GM12878 (cell line): ENCODE results near the gene CD164. TPM values are rescaled to one million over a fixed set of nuclear protein-coding genes. Genes with fewer than 3 reads are reported as not detected.

Experiments
- ATF7 ChIP-seq: fragments of 450-650 bp; IDR thresholded peaks from 2 replicates; pipeline ENCODE4 v1.6.1; 2016; ENCODE audit warnings: low read depth, mild to moderate bottlenecking
- CBFB ChIP-seq: IDR thresholded peaks from 2 replicates; pipeline ENCODE4 v1.6.1; 2016; ENCODE audit warnings: antibody characterized with exemption, low read depth
- CBX3 ChIP-seq: fragments of 200-600 bp; sonication (generic); IDR thresholded peaks from 2 replicates; pipeline ENCODE4 v1.6.1; 2016; ENCODE audit warnings: low read depth, borderline replicate concordance
- EGR1 ChIP-seq, 2 experiments: IDR thresholded peaks; 1 replicate in 1 of 2; 2 replicates in 1 of 2; pipeline ENCODE4 v1.6.1; 2011 to 2012; ENCODE audit warnings: low read depth in 2 of 2, low read length in 2 of 2, borderline replicate concordance in 1 of 2, mild to moderate bottlenecking in 1 of 2, moderate library complexity in 1 of 2
- ETV6 ChIP-seq, 2 experiments: fragments of 450-650 bp in 1 of 2; IDR thresholded peaks in 1 of 2; conservative IDR thresholded peaks in 1 of 2; 2 replicates each; pipeline ENCODE4 v1.6.1; 2014; ENCODE audit warnings: antibody characterized with exemption in 1 of 2, borderline replicate concordance in 1 of 2, low read depth in 1 of 2, mild to moderate bottlenecking in 1 of 2, moderate library complexity in 1 of 2
- FOS ChIP-seq: IDR thresholded peaks from 3 replicates; pipeline ENCODE4 v1.6.1; 2011; ENCODE audit warnings: borderline replicate concordance; ENCODE audit not compliant: insufficient read length; ENCODE audit errors: extremely low read depth
- IKZF1 ChIP-seq: fragments of 450-650 bp; conservative IDR thresholded peaks from 2 replicates; pipeline ENCODE4 v1.6.1; 2017; ENCODE audit warnings: antibody characterized with exemption, mild to moderate bottlenecking
- IRF4 ChIP-seq: IDR thresholded peaks from 2 replicates; pipeline ENCODE4 v1.6.1; 2011; ENCODE audit warnings: low read depth, low read length
- KDM1A ChIP-seq: fragments of 200-600 bp; sonication (generic); IDR thresholded peaks from 2 replicates; pipeline ENCODE4 v1.6.1; 2016; ENCODE audit warnings: borderline replicate concordance
- MTA2 ChIP-seq: fragments of 450-650 bp; IDR thresholded peaks from 2 replicates; pipeline ENCODE4 v1.6.1; 2016; ENCODE audit warnings: low read depth, mild to moderate bottlenecking, moderate library complexity
- MXI1 ChIP-seq: fragments of 150-350 bp; IDR thresholded peaks from 2 replicates; pipeline ENCODE4 v1.6.1; 2011; ENCODE audit warnings: low read depth, mild to moderate bottlenecking, inconsistent platforms, low read length, improper control_type of control experiment
- MYB ChIP-seq: fragments of 150-350 bp; IDR thresholded peaks from 2 replicates; pipeline ENCODE4 v1.6.1; 2014; ENCODE audit warnings: mild to moderate bottlenecking, low read depth, low read length, borderline replicate concordance
- POLR2AphosphoS2 ChIP-seq: IDR thresholded peaks from 2 replicates; pipeline ENCODE4 v1.6.1; 2011; ENCODE audit warnings: low read depth, mild to moderate bottlenecking, low read length, improper control_type of control experiment, moderate library complexity
- POU2F2 ChIP-seq: IDR thresholded peaks from 3 replicates; pipeline ENCODE4 v1.6.1; 2011; ENCODE audit warnings: low read depth, mild to moderate bottlenecking, low read length, borderline replicate concordance
- RAD51 ChIP-seq: fragments of 450-650 bp; IDR thresholded peaks from 2 replicates; pipeline ENCODE4 v1.6.1; 2016; ENCODE audit warnings: moderate library complexity, mild to moderate bottlenecking, inconsistent platforms
- SMAD5 ChIP-seq: IDR thresholded peaks from 2 replicates; pipeline ENCODE4 v1.6.1; 2016; ENCODE audit warnings: antibody characterized with exemption, low read depth
- SMARCA5 ChIP-seq: fragments of 450-650 bp; IDR thresholded peaks from 2 replicates; pipeline ENCODE4 v1.6.1; 2017; ENCODE audit warnings: mild to moderate bottlenecking
- SP1 ChIP-seq: IDR thresholded peaks from one replicate; pipeline ENCODE4 v1.6.1; 2011; ENCODE audit warnings: low read depth, low read length
- TARDBP ChIP-seq: IDR thresholded peaks from 2 replicates; pipeline ENCODE4 v1.6.1; 2016; ENCODE audit warnings: borderline replicate concordance
- TCF3 ChIP-seq: IDR thresholded peaks from 2 replicates; pipeline ENCODE4 v1.6.1; 2012; ENCODE audit warnings: low read depth, mild to moderate bottlenecking, low read length, borderline replicate concordance; ENCODE audit not compliant: insufficient read depth
- WRNIP1 ChIP-seq: IDR thresholded peaks from 2 replicates; pipeline ENCODE4 v1.6.1; 2011; ENCODE audit warnings: low read depth, low read length, improper control_type of control experiment, borderline replicate concordance
- ZNF384 ChIP-seq: IDR thresholded peaks from 2 replicates; pipeline ENCODE4 v1.6.1; 2012; ENCODE audit warnings: low read depth, mild to moderate bottlenecking, low read length, improper control_type of control experiment, borderline replicate concordance
- polyA plus RNA-seq, 11 experiments: library from polyadenylated mRNA; depleted of rRNA in 4 of 11; unstranded in 6 of 11; stranded (reverse) in 5 of 11; fragments of >200 nt; fragmentation: Nextera tagmentation in 4 of 11; fragmentation: Illumina TruSeq in 1 of 11; extraction: Ambion mirVana in 4 of 11; extraction: Trizol in 1 of 11; gene quantifications; 1 replicate in 1 of 11; 2 replicates in 10 of 11; pipeline versions ENCODE4 v1.2.1 to v1.2.3, GENCODE V29; 2011 to 2016; ENCODE audit warnings: inconsistent platforms in 2 of 11, missing spikeins in 2 of 11, low read depth in 1 of 11
- total RNA-seq, 4 experiments: library from RNA; depleted of rRNA in 3 of 4; stranded (reverse); fragments of >200 nt in 3 of 4; fragmentation: Illumina TruSeq in 1 of 4; extraction: Trizol in 1 of 4; gene quantifications; 2 replicates each; pipeline versions ENCODE4 v1.2.1 to v1.2.3, GENCODE V29; 2013 to 2021
- TF ChIP-seq, protein P1 (sequence below): fragments of 450-650 bp; IDR thresholded peaks from 2 replicates; pipeline ENCODE4 v1.6.1; 2017; ENCODE audit warnings: low read depth, mild to moderate bottlenecking, moderate library complexity
- TF ChIP-seq, protein P2 (sequence below): IDR thresholded peaks from 2 replicates; pipeline ENCODE4 v1.6.1; 2012; ENCODE audit warnings: low read length, inconsistent platforms
- TF ChIP-seq, protein P3 (sequence below): IDR thresholded peaks from 2 replicates; pipeline ENCODE4 v1.6.1; 2012; ENCODE audit warnings: low read depth, low read length, improper control_type of control experiment
- TF ChIP-seq, protein P4 (sequence below): fragments of 150-350 bp; IDR thresholded peaks from 2 replicates; pipeline ENCODE4 v1.6.1; 2016; ENCODE audit warnings: low read depth, low read length

Gene CD164
- total and polyA plus RNA-seq, 10 of the 15 experiments (the other 5 are each of a cell fraction or from before 2014, with no cell fraction given) = 145 to 447 (median 211) TPM

DNA sequence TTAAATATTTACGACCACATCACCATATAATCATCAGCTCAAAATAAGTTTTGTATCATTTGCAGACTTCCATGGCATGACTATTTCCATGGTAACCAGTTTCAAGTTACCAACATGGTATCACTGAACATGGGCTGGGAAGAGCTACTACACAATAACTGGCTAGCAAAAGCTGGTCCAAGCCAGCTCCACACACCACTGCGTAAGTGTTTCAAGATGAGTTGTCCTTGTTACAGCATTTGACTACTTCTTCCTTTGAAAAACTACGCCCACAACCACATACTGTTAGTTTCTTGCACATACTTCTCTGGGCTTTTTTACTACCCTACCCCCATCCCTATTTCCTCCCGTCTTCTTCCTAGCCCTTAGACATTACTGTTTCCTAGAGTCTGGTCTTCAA is 8.5 kb downstream of the CD164 start (continued):
- TF ChIP-seq WRNIP1 (no peak), SMARCA5 (no peak), MTA2 (peak; percentile 70; the same call in 1 of the 2 replicates), SP1 (no peak), CBFB (no peak; the same call in none of the 2 replicates), MYB (no peak), ETV6 (conservative IDR thresholded peaks at IDR 0.05 in 1 of 2, IDR thresholded peaks at IDR 0.05 in 1 of 2; ENCODE audit: borderline replicate concordance in 1 of 2, low read depth in 1 of 2) (peak in 1 of 2 experiments; percentile 89; a peak in 2 of 4 replicates), EGR1 (IDR thresholded peaks at IDR 0.05; ENCODE audit: borderline replicate concordance in 1 of 2, low read depth in 2 of 2, low read length in 2 of 2) (no peak), MXI1 (no peak), SMAD5 (no peak), ATF7 (peak; percentile 85), TARDBP (no peak), ZNF384 (no peak), POLR2AphosphoS2 (no peak), RAD51 (no peak), IKZF1 (peak; percentile 76), IRF4 (peak; percentile 86), FOS (no peak), POU2F2 (peak; percentile 62; the same call in 1 of the 3 replicates), CBX3 (no peak), TCF3 (no peak), KDM1A (no peak)
- TF ChIP-seq, protein P1, sequence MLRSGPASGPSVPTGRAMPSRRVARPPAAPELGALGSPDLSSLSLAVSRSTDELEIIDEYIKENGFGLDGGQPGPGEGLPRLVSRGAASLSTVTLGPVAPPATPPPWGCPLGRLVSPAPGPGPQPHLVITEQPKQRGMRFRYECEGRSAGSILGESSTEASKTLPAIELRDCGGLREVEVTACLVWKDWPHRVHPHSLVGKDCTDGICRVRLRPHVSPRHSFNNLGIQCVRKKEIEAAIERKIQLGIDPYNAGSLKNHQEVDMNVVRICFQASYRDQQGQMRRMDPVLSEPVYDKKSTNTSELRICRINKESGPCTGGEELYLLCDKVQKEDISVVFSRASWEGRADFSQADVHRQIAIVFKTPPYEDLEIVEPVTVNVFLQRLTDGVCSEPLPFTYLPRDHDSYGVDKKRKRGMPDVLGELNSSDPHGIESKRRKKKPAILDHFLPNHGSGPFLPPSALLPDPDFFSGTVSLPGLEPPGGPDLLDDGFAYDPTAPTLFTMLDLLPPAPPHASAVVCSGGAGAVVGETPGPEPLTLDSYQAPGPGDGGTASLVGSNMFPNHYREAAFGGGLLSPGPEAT = peak; percentile 30; the same call in 1 of the 2 replicates
- TF ChIP-seq, protein P2, sequence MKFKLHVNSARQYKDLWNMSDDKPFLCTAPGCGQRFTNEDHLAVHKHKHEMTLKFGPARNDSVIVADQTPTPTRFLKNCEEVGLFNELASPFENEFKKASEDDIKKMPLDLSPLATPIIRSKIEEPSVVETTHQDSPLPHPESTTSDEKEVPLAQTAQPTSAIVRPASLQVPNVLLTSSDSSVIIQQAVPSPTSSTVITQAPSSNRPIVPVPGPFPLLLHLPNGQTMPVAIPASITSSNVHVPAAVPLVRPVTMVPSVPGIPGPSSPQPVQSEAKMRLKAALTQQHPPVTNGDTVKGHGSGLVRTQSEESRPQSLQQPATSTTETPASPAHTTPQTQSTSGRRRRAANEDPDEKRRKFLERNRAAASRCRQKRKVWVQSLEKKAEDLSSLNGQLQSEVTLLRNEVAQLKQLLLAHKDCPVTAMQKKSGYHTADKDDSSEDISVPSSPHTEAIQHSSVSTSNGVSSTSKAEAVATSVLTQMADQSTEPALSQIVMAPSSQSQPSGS = peak; percentile 72
- TF ChIP-seq, protein P3, sequence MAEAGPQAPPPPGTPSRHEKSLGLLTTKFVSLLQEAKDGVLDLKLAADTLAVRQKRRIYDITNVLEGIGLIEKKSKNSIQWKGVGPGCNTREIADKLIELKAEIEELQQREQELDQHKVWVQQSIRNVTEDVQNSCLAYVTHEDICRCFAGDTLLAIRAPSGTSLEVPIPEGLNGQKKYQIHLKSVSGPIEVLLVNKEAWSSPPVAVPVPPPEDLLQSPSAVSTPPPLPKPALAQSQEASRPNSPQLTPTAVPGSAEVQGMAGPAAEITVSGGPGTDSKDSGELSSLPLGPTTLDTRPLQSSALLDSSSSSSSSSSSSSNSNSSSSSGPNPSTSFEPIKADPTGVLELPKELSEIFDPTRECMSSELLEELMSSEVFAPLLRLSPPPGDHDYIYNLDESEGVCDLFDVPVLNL = no peak
- TF ChIP-seq, protein P4, sequence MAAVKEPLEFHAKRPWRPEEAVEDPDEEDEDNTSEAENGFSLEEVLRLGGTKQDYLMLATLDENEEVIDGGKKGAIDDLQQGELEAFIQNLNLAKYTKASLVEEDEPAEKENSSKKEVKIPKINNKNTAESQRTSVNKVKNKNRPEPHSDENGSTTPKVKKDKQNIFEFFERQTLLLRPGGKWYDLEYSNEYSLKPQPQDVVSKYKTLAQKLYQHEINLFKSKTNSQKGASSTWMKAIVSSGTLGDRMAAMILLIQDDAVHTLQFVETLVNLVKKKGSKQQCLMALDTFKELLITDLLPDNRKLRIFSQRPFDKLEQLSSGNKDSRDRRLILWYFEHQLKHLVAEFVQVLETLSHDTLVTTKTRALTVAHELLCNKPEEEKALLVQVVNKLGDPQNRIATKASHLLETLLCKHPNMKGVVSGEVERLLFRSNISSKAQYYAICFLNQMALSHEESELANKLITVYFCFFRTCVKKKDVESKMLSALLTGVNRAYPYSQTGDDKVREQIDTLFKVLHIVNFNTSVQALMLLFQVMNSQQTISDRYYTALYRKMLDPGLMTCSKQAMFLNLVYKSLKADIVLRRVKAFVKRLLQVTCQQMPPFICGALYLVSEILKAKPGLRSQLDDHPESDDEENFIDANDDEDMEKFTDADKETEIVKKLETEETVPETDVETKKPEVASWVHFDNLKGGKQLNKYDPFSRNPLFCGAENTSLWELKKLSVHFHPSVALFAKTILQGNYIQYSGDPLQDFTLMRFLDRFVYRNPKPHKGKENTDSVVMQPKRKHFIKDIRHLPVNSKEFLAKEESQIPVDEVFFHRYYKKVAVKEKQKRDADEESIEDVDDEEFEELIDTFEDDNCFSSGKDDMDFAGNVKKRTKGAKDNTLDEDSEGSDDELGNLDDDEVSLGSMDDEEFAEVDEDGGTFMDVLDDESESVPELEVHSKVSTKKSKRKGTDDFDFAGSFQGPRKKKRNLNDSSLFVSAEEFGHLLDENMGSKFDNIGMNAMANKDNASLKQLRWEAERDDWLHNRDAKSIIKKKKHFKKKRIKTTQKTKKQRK = no peak
